NOMO-1 (cell line): Measurements from ENCODE around the gene CD72.
"Not testable (repeated sequence)": the region's sequence is repeated elsewhere in the genome, so short reads cannot be mapped to it uniquely, and the experiment has no call there.

Source experiments
- DNase-seq, 2 experiments: peaks; one replicate each; lab custom pipeline; 2025; ENCODE audit not compliant: unreplicated experiment in 2 of 2; lab: John Stamatoyannopoulos, UW

Gene CD72

DNA sequence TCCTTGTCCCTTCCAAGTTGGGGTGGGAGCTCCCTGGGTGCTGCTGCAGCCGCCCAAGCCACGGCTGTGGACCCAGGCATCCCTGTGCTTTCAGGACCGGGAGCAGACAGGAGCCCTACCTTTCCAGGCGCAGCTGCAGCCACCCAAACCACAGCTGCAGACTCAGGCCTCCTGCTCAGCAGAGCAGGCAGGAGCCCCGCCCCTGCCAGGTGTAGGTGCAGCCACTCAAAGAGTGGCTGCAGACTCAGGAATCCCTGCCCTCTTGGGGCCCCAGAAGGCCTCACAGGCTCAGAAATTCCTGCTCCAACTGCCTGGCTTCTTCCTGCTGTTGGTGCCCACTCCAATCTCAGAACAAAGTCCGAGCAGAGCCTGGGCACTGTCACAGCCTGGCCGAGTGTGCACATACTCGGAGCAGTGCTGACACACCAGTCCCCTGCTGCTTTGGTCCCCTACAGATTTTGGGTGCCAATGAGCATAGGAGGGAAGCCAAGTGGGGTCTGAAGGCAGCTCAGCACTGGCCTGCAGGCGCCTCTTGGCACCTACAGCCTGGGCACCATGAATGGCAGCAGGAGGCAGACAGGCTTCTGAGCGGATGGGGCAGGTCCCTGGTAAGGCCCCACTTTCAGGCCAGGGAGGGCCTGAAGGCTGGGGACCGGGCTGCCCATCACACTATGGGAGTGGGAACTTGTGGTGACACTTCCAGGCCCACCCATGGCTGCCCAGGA is 19.2 kb downstream of the CD72 start:
- no peak for DNase-seq

DNA sequence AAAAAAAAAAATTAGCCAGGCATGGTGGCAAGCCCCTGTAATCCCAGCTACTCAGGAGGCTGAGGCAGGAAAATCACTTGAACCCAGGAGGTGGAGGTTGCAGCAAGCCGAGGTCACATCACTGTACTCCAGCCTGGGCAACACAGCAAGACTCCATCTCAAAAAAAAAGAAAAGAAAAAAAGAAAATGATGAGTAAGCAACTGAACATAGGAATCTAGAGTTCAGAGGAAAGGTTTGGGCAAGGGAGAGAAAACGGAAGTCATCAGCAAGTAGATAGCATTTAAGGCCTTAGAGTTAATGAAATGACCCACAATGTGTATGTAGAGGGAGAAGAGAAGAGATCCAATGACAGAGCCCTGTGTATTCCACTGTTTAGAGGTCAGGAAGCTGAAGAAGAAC is 21.3 kb downstream of the CD72 start:
- not testable (repeated sequence) for DNase-seq

- no peak for DNase-seq
Measured at GRCh38 chr9:35594471-35594870, 23.7 kb downstream of the CD72 start.

DNA sequence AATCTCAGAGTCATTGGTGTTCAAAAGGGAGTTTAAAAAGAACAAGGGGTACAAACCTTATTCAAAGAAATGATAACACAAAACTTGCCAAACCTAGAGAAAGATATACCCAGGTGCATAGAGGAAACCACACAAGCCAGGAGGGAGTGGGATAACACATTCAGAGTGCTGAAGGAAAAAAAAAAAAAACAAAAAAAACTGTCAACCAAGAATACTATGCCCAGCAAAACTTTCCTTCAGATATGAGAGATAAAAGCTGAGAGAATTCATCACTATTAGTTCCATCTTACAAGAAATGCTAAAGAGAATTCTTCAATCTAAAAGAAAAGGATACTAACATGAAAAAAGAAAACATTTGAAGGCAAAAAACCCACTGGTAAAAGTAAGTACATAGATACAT is 24.6 kb downstream of the CD72 start:
- no peak for DNase-seq

DNA sequence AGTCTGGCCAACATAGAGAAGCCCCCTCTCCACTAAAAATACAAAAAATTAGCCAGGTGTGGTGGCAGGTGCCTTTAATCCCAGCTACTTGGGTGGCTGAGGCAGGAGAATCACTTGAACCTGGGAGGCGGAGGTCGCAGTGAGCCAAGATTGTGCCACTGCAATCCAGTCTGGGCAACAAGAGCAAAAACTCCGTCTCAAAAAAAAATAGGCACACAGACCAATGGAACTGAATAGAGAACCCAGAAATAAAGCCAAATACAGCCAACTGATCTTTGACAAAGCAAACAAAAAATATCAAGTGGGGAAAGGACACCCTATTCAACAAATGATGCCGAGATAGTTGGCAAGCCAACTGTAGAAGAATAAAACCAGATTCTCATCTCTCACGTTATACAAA is 29.7 kb downstream of the CD72 start:
- not testable (repeated sequence) for DNase-seq

GRCh38 chr9:35584681-35585080 is 33.5 kb downstream of the CD72 start:
- not testable (repeated sequence) for DNase-seq

DNA sequence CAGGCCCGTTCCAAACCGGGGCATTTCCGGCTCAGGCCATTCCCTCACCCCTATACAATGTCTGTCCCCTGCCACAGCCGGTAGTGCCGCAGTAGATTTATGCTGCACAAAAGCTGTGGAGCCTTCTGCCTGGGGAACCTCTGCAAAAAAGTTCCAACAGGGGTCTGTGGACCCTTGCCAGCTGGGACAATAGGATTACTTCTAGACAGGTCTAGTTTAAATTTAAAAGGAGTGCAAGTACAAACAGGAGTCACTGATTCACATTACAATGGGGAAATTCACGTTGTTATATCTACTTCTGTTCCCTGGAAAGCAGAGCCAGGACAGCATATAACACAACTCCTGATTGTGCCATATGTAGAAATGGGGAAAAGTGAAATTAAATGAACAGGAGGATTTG is 34.7 kb downstream of the CD72 start:
- not testable (repeated sequence) for DNase-seq

DNA sequence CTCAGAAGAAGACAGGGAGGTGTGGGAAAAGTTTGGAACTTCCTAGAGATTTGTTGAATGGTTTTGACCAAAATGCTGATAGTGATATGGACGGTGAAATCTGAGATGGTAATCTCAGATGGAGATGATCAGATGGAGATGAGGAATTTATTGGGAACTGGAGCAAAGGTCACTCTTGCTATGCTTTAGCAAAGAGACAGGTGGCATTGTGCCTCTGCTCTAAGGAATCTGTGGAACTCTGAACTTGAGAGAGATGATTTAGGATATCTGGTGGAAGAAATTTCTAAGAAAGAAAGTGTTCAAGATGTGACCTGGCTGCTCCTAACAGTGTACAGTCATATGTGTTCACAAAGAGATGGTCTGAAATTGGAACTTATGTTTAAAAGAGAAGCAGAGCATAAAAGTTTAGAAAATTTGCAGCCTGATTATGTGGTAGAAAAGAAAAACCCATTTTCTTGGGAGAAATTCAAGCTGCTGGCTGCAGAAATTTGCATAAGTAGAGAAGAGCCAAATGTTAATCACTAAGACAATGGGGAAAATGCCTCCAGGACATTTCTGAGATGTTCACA is 38.5 kb downstream of the CD72 start:
- DNase-seq: not testable (repeated sequence)

GRCh38 chr9:35579130-35579529 is 39.1 kb downstream of the CD72 start:
- DNase-seq: no peak

GRCh38 chr9:35577486-35577885 is 40.7 kb downstream of the CD72 start:
- no peak for DNase-seq

DNA sequence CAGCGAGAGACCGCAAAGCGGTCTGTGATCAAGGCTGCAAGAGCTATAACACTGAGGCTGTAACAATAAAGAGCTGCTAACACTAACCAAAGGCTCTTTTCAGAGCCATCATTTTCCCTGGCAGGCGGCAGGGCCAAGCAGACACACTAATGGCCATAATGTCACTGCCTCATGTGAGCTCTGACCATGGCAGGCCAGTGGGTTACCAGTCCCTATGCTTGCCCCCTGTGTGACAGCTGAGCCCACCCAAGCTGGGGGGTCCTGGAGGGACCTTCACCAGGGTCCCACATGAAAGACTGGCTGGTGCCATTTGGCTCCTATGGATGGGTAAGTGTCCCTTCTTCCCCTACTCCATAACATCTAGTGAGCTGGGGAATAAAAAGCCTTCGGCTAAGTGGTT is 42.7 kb downstream of the CD72 start:
- no peak for DNase-seq

DNA sequence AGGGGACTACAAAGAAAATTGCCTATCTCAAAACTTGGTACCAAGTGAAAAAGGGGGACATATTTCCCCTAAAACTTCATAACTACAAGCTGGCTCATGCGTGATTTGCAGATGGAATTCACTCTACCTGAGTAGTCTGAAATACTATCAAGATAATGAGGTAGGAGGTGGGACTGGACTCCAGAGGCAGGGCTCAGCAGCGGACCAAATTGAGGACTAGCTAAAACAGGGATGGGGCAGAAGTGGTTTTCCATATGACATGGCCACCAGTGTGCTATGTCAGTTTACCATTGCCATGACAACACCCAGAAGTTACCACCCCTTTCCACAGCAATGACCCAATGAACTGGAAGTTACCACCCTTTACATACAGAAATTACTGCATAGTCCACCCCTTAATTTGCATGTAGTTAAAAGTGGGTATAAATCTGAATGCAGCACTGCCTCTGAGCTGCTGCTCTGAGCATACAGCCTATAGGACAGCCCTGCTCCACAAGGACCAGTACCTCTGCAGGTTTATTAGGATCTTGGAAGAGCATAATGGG is 43.6 kb downstream of the CD72 start:
- no peak for DNase-seq

DNA sequence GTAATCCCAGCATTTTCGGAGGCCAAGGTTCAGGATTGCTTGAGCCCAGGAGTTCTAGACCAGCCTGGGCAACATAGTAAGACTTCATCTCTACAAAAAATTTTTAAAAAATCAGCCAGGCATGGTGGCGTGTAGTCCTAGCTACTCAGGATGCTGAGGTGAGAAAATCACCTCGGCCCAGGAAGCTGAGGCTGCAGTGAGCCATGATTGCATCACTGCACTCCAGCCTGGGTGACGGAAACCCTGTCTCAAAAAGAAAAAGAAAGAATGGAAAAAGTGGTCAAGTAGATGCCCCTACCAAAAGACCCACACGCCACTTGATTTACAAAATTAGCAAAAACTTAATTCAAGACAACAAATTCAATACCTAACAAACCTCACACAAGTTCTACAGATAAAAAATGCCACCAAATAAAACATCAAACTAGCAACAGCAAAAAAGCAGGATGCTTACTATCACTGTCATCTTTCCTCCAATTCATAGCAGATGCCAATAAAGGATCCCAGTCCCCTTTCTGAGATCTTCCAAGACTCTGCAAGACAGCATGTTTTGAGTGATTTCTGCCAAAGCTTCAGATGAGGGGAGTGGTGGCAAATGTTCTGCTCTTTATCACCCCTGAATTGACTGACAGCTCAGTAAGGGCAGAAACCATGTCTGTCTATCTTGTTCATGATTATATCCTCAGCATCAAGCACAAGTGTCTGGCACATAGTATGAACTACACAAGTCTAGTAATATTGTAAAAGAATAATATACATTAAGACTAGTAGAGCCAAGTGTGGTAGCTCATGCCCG is 47.3 kb downstream of the CD72 start:
- DNase-seq: no peak

DNA sequence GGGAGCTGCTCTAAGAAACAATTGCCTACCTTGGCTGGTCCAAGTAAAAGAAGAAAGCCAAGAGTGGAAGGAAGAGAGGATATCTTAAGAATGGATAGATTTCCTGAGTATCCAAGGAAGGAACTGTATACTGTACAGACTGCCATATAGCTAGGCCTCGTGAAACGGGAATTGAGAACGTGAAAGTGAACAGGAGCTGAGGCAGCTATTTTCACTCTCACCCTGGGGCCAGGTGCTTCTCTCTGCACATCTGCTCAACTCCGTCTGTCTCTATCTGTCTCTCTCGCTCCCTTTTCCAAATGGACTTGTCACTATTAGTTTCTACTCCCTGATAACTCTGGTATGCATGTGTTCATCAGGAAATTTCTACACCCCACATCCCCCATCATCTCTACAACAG is 49.0 kb downstream of the CD72 start:
- DNase-seq: peak in 1 of 2 experiments; percentile 57

GRCh38 chr9:35568196-35568595 is 50.0 kb downstream of the CD72 start:
- no peak for DNase-seq

DNA sequence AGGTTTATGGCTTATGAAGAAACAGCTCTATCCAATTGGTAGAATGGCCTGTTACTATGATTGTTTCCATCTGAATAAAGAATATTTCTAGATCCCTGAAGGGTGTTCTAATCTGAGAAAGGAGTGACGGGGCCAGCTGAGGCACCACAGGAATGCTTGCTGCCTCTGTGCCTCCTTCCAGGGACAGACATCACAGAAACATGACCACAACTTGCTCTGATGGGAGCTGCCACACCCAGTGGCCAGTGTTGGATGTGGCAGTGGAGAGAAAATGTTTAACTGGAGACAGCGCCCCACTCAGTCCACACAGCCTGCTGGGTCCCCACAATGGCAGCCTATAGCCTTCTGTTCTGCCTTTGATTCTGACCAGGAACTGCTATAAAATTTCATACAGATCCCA is 51.8 kb downstream of the CD72 start:
- DNase-seq: no peak

- no peak for DNase-seq
Measured at GRCh38 chr9:35564658-35565061, 53.6 kb downstream of the CD72 start.

GRCh38 chr9:35563791-35564197 is 54.4 kb downstream of the CD72 start:
- no peak for DNase-seq

- DNase-seq: no peak
Measured at GRCh38 chr9:35562895-35563780, 55.1 kb downstream of the CD72 start.

DNA sequence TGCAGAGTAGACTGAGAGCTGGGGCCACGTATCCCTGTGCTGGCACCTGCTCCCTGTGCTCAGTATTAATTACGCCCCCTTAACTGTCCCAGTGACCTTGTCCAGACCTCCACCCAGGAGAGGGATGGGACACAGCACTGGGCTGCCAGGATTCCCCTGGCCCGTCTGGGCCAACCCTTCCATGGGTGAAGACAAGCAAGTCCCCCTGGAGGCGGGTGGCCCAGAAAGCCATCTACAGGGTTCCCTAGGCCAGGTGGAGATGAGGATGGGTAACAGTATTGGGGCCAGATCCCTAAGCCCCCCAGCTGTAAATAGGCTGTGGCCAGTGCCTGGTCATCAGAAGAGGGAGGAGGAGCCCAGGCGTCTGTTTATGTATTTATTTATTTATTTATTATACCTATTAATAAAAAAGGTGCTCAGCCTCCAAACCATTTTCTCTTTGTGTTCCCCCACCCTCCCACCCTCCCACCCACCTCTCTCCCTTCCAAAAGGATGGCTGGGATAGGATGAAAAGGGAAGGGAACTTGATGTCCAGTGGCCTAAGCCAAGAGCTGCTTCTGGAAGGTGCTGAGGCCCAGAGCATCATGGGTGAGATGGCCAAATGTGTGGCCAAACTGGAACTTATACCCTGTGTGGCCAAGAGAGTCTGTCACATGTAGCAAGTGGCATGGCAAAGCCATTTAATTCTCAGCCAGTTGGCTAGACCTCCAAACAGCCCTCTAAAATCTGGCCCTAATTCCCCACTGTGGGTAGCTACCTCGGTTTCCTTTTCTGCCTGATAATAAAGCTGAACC is 56.5 kb downstream of the CD72 start:
- DNase-seq: no peak
